NCI-H1436 (cell line): ENCODE measurements around the gene PAFAH1B2.
"Not testable (repeated sequence)": the region's sequence is repeated elsewhere in the genome, so short reads cannot be mapped to it uniquely, and the experiment has no call there.

Source experiments
- DNase-seq: peaks from one replicate; lab custom pipeline; 2025; lab: John Stamatoyannopoulos, UW

Gene PAFAH1B2

GRCh38 chr11:117143871-117144476 is at the start of gene PAFAH1B2:
Gene PAFAH1B2 (plus strand): TSS chr11:117144287. CDS start chr11:117152448, 8,161 bp downstream.
- DNase-seq, result peak; percentile 89

GRCh38 chr11:117094776-117095175 is 49.3 kb upstream of the PAFAH1B2 start:
- no peak for DNase-seq

DNA sequence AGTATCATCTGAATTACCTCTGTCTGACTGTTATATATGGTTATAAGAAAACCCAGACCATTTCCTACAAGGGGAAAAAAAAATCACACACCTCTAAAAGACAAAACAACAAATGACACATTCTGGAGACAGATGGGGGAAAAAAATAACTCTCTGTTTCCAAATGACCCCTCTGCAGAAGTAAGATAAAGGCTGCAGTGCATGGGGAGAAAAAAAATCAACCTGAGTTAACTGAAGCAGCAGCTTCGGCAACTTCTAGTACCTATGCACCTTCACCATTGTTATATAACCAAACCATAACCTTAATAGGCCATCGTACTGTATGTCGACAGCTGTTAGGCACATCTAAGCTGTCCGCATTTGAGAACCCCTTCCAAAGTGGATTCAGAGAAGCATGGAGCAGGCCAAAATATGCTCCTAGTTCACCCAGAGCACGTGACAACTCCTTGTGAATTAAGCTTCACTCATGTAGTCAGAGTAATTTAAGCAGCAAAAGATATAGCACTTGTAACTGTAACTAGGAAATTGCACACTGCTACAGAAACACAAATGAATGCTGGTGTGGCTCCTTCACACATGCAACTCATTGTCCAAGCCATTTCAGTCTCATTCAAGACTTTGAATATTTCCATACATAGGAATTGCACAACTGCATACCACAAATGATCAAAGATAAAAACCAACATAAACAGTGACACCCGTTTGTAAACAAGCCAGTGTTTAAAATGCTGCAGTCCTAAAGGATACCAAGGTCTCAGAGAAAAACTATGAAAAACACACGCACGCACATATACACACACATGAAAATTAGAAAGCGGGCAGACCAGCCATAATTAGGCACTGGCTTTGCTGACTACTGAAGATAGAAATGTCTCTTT is 48.6 kb upstream of the PAFAH1B2 start:
- DNase-seq, result no peak

GRCh38 chr11:117096201-117096991 is 47.7 kb upstream of the PAFAH1B2 start:
- DNase-seq, result no peak

DNA sequence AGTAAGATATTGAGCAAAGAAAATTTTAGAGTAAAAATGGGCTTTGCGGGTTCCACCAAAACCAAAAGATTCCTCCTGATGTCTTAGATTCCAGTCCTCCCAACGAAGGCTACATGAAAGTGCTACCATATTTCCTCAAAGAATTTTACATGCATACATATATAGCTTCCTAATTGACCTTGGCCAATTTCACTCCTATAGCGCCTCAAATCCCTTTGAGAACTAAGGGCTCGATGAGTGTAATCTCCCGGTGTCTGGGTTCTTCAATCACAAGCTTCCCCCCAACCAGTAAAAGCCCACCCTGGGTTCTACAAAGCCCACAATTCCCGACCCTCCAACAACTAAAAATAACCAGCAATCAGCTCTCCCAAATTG is 47.1 kb upstream of the PAFAH1B2 start:
- no peak for DNase-seq

DNA sequence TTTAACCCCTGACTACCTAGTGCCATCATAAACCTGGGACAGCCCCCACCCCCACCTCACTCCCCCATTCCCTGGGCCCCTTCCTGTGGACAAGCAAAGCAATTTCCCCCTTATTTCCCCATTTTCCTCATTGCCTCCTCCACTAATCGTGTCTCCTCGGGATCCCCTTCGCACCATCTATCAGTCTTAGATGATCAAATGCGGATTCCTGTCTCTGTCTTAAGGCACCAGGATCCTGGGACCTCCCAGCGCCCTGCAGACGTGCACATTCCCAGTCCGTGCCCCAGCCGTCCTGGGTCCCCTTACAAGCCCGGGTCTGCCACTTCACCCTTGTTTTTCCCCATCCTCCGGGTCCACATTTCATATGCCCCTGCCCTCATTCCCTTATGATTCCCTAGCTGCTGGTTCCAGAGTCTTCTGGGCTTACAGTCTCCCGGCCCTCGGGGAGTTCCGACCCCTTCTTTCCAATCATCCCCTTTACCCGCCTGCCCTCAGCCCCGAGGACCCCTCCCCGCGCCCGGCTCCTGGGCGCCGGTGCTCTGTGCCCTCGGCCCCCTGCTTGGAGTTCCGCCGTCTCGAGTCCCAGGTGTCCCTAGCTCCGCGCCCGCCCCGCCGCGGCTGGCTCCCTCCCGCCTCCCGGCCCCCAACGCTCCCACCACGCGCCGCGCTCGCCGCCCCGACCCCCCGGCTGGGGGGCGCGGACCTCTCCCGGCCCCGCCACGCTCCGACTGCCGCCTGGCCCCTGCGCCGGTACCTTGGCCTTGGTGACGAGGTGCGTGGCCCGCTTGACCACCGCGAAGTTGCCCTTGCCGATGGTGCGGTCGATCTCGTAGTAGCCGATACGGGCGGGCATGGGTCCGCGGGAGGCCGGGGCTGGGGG is 46.5 kb upstream of the PAFAH1B2 start:
- no peak for DNase-seq

- DNase-seq, result peak; percentile 96
Observed at GRCh38 chr11:117098269-117099232, 45.5 kb upstream of the PAFAH1B2 start, which contains the start of gene SIK3. Gene SIK3 (minus strand): TSS chr11:117098428. CDS start chr11:117098415, 13 bp downstream.

- no peak for DNase-seq
Observed at GRCh38 chr11:117099696-117100095, 44.4 kb upstream of the PAFAH1B2 start.

DNA sequence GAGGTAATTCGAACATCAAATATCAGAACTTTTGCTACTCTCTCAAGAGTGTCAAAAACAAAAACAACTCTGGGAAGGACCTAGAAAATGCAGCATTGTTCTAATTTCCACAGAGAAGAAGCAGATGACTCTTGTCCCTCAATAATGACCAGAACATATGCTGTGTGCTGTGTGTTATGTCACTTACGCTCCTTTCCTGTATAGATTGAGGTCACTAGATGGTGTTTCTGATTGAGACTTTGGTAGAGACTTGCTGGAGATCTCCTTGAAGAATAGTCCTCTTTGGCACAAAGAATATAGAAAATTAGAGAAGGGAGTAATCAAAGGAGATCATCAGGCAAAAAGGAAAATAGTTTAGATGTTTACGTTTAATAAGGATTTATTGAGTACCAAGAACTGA is 43.5 kb upstream of the PAFAH1B2 start:
- no peak for DNase-seq

DNA sequence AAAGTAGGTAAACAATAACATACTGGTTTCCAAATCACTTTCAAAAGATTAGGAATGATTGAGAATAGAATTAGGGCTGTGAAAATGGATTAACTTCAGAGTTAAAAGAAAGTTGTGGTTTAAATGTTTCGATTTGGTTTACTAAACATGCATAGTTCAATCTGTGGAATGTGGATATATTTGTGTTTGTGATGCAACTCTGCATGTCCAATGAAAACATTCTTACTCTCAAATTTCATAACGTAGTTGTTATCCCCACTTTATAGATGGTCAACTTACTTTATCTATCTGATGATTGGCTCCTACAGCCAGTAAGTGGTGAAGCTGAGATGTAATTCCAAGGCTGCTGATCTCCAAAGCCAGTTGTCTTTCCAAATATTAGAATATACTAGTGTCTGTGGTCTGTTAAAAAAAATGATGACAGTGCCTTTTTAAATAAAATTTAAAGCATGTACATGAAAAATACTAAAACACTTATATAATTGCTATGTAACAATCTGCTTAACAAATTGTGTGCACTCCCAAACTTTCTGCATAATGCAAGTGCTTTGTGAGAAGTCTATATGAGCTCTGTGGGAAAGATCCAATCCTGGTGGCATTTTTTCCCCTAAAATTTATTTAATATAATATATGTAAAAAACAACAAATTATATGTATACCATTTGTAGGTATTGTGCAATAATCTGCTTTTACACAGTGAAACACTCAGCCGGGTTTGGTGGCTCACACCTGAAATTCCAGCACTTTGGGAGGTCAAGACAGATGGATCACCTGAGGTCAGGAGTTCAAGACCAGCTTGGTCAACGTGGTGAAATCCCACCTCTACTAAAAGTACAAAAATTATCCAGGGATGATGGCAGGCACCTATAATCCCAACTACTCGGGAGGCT is 36.1 kb upstream of the PAFAH1B2 start:
- no peak for DNase-seq

DNA sequence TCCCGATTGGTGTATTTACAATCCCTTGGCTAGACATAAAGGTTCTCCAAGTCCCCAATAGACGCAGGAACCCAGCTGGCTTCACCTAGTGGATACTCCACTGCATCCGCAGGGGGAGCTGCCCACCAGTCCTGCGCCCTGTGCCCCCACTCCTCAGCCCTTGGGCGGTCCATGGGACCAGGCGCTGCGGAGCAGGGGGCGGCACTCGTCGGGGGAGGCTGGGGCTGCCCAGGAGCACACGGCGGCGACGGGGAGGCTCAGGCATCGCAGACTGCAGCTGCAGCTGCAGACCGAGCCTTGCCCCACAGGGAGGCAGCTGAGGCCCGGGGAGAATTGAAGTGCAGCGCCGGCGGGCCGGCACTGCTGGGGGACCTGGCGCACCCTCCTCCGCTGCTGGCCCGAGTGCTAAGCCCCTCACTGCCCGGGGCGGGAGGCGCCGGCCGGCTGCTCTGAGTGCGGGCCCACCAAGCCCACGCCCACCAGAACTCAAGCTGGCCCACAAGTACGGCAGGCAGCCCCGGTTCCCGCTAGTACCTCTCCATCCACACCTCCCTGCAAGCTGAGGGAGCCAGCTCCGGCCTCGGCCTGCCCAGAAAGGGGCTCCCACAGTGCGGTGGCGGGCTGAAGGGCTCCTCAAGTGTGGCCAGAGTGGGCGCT is 33.7 kb upstream of the PAFAH1B2 start:
- DNase-seq, result no peak

DNA sequence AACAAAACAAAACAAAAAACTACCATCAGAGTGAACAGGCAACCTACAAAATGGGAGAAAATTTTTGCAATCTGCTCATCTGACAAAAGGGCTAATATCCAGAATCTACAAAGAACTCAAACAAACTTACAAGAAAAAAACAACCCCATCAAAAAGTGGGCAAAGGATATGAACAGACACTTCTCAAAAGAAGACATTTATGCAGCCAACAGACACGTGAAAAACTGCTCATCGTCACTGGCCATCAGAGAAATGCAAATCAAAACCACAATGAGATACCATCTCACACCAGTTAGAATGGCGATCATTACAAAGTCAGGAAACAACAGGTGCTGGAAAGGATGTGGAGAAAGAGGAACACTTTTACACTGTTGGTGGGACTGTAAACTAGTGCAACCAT is 31.6 kb upstream of the PAFAH1B2 start:
- not testable (repeated sequence) for DNase-seq

- not testable (repeated sequence) for DNase-seq
Observed at GRCh38 chr11:117112939-117113338, 31.1 kb upstream of the PAFAH1B2 start.

DNA sequence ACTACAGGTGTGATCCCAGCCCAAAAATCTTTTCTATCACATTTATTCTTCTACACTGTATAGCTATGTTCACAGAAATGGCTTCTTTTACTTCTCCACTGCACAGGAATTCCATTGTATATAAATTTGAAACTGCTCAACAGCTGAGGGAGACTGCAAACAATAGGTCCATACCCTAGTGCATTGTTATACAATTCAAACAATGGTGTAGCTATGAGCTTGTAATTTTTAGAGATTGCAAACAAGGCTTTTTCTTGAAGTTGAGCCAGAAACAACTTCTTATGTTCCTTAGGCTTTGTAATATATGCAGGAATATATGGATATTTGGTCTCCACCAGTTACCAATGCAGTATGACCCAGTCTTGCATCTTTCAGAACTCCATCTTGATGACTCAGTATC is 26.4 kb upstream of the PAFAH1B2 start:
- DNase-seq, result no peak

DNA sequence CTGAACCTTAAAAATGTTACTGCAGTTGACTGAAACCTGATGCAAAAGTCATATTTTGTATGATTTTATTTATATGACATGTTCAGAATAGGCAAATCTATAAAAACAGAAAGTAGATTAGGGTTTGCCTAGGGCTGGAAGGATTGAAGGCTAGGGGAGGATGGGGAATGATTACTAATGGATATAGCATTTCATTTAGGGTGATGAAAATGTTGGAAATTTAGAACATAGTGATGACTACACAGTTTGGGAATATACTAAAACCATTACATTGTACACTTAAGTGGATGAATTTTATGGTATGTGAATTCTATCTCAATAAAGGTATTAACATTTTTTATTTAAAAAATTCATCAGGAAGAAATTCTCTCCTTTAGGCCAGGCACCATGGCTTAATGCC is 22.9 kb upstream of the PAFAH1B2 start:
- DNase-seq, result no peak

DNA sequence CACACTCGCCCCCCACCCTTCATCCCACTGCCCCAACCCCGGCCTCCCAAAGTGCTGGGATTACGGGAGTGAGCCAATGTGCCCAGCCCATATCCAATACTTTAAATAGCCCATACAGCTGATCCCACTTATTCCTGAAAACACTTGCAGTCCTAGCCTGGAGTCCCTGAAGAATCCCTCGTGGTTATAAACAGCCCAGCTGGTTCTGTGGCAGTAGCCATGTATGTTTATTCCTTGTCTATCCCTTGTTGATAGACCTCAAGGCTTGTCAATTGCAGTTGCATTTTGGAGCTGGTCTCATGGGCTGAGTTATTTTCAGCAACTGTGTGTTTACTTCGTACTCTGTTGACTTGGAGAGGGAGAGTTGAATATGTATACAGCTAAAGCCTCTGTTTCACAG is 21.5 kb upstream of the PAFAH1B2 start:
- DNase-seq, result no peak

GRCh38 chr11:117126223-117126965 is 17.7 kb upstream of the PAFAH1B2 start:
- DNase-seq, result no peak
